ENCODE results near the gene PIGV.

GRCh38 chr1:26774462-26774861 is 13.3 kb upstream of the PIGV start:
- TF ChIP-seq CTCF (conservative IDR thresholded peaks at IDR 0.05 in 1 of 2, IDR thresholded peaks at IDR 0.05 in 1 of 2; ENCODE audit: extremely low read depth in 1 of 2, insufficient read depth in 1 of 2, low read depth in 1 of 2, low read length in 2 of 2) (no peak), EZH2 (IDR thresholded peaks at IDR 0.05; ENCODE audit: borderline replicate concordance, low read length) (no peak)
